OCI-LY1 (cell line): ENCODE results near the gene LRRC3B.

Experiments
- H2AFZ ChIP-seq: fragments of 200-600 bp; sonication (generic), shearing (Covaris generic); 2 replicates; pipeline ENCODE4 v1.6.0; 2014; ENCODE audit warnings: antibody characterized with exemption, mild to moderate bottlenecking, low read length
- H3F3A ChIP-seq: fragments of 200-600 bp; sonication (generic), shearing (Covaris generic); 2 replicates; pipeline ENCODE4 v1.6.0; 2014; ENCODE audit warnings: mild to moderate bottlenecking, antibody characterized with exemption, low read length, moderate library complexity; ENCODE audit not compliant: insufficient read depth
- H3K27ac ChIP-seq: fragments of 200-600 bp; sonication (generic); 2 replicates; pipeline ENCODE4 v1.5.1; 2014; ENCODE audit warnings: low read length, mixed run types, mild to moderate bottlenecking, low read depth; ENCODE audit not compliant: poor library complexity, severe bottlenecking
- H3K27me3 ChIP-seq: fragments of 200-600 bp; sonication (generic); 2 replicates; pipeline ENCODE4 v1.6.0; 2014; ENCODE audit warnings: antibody characterized with exemption, mild to moderate bottlenecking, low read length, moderate library complexity; ENCODE audit not compliant: insufficient read depth
- H3K36me3 ChIP-seq: fragments of 200-600 bp; sonication (generic); 2 replicates; pipeline ENCODE4 v1.6.1; 2014; ENCODE audit warnings: mild to moderate bottlenecking, antibody characterized with exemption, low read length, moderate library complexity, mixed read lengths; ENCODE audit not compliant: insufficient read depth
- H3K4me1 ChIP-seq: fragments of 200-600 bp; sonication (generic); 2 replicates; pipeline ENCODE4 v1.5.1; 2014; ENCODE audit warnings: mild to moderate bottlenecking, low read length, moderate library complexity; ENCODE audit not compliant: insufficient read depth, severe bottlenecking
- H3K4me2 ChIP-seq: fragments of 200-600 bp; sonication (generic), shearing (Covaris generic); 2 replicates; pipeline ENCODE4 v1.6.1; 2014; ENCODE audit warnings: low read length
- H3K4me3 ChIP-seq: fragments of 200-600 bp; sonication (generic); 2 replicates; pipeline ENCODE4 v1.5.1; 2014; ENCODE audit warnings: low read length, low read depth, mild to moderate bottlenecking, mixed read lengths; ENCODE audit not compliant: poor library complexity, severe bottlenecking
- H3K79me2 ChIP-seq: fragments of 200-600 bp; shearing (Covaris generic); 2 replicates; pipeline ENCODE4 v1.6.1; 2016; ENCODE audit warnings: mixed run types, low read length, mixed read lengths; ENCODE audit not compliant: insufficient read depth
- H3K9ac ChIP-seq: fragments of 200-600 bp; sonication (generic), shearing (Covaris generic); 2 replicates; pipeline ENCODE4 v1.6.1; 2014; ENCODE audit warnings: mild to moderate bottlenecking, low read length, mixed read lengths
- H3K9me2 ChIP-seq: fragments of 200-600 bp; sonication (generic), shearing (Covaris generic); 2 replicates; pipeline ENCODE4 v1.6.1; 2014; ENCODE audit warnings: low read depth, mild to moderate bottlenecking, low read length, mixed read lengths
- H3K9me3 ChIP-seq: fragments of 200-600 bp; shearing (Covaris generic); 2 replicates; pipeline ENCODE4 v1.6.1; 2014; ENCODE audit warnings: low read length, mixed read lengths
- H4K20me1 ChIP-seq: fragments of 200-600 bp; sonication (generic), shearing (Covaris generic); 2 replicates; pipeline ENCODE4 v1.6.0; 2016; ENCODE audit warnings: mild to moderate bottlenecking, low read length; ENCODE audit not compliant: insufficient read depth
- CTCF ChIP-seq: fragments of 200-600 bp; sonication (generic), shearing (Covaris generic); IDR thresholded peaks from 2 replicates; pipeline ENCODE4 v1.5.1; 2017; ENCODE audit warnings: mild to moderate bottlenecking, antibody characterized with exemption, low read length, moderate library complexity, mixed read lengths
- EZH2 ChIP-seq: fragments of 200-600 bp; sonication (generic), shearing (Covaris generic); IDR thresholded peaks from 2 replicates; pipeline ENCODE4 v1.8.0; 2017; ENCODE audit warnings: borderline replicate concordance, mixed run types, mild to moderate bottlenecking, antibody characterized with exemption, low read length, moderate library complexity, mixed read lengths

LRRC3B gene

GRCh38 chr3:26668696-26669095 is 46.1 kb downstream of the LRRC3B start:
- Histone ChIP-seq H3F3A (no peaks in the 10 kb centered on the region), H3K27ac (no peak overlapping the region), H2AFZ (no peak overlapping the region), H3K9me3 (no peaks in the 10 kb centered on the region), H3K9ac (no peak overlapping the region), H3K9me2 (no peaks in the 10 kb centered on the region), H3K27me3 (no peaks in the 10 kb centered on the region), H3K36me3 (no peaks in the 10 kb centered on the region), H3K4me1 (no peaks in the 10 kb centered on the region), H4K20me1 (no peaks in the 10 kb centered on the region), H3K79me2 (no peaks in the 10 kb centered on the region), H3K4me2 (no peak overlapping the region), H3K4me3 (no peak overlapping the region)
- no peak for TF ChIP-seq EZH2
- no peak for TF ChIP-seq CTCF

- H3K4me1 ChIP-seq = no peaks in the 10 kb centered on the region
- no peaks in the 10 kb centered on the region for H3K9me3 ChIP-seq
- H3K79me2 ChIP-seq = no peaks in the 10 kb centered on the region
- H3K4me3 ChIP-seq = no peak overlapping the region
- H2AFZ ChIP-seq = no peak overlapping the region
- TF ChIP-seq CTCF (no peak), EZH2 (no peak)
- H3K4me2 ChIP-seq = no peak overlapping the region
- H3K27ac ChIP-seq = no peak overlapping the region
- H3K9me2 ChIP-seq = no peaks in the 10 kb centered on the region
- no peaks in the 10 kb centered on the region for H3F3A ChIP-seq
- H3K9ac ChIP-seq = no peak overlapping the region
- no peaks in the 10 kb centered on the region for H3K27me3 ChIP-seq
- no peaks in the 10 kb centered on the region for H4K20me1 ChIP-seq
- H3K36me3 ChIP-seq = no peaks in the 10 kb centered on the region
Measured at GRCh38 chr3:26675336-26675735, 52.8 kb downstream of the LRRC3B start.

- TF ChIP-seq EZH2 (no peak), CTCF (no peak)
- no peaks in the 10 kb centered on the region for H3K4me1 ChIP-seq
- H3K79me2 ChIP-seq = no peaks in the 10 kb centered on the region
- H3K27ac ChIP-seq = no peak overlapping the region
- H3K9me3 ChIP-seq = no peaks in the 10 kb centered on the region
- H3K9ac ChIP-seq = no peak overlapping the region
- no peak overlapping the region for H3K4me2 ChIP-seq
- no peaks in the 10 kb centered on the region for H3K36me3 ChIP-seq
- no peaks in the 10 kb centered on the region for H4K20me1 ChIP-seq
- no peaks in the 10 kb centered on the region for H3K27me3 ChIP-seq
- H3F3A ChIP-seq = no peaks in the 10 kb centered on the region
- no peak overlapping the region for H2AFZ ChIP-seq
- H3K4me3 ChIP-seq = no peak overlapping the region
- no peaks in the 10 kb centered on the region for H3K9me2 ChIP-seq
Measured at GRCh38 chr3:26681632-26682031, 59.1 kb downstream of the LRRC3B start.
